ENCODE measurements around the gene NIPBL.

NIPBL gene

DNA sequence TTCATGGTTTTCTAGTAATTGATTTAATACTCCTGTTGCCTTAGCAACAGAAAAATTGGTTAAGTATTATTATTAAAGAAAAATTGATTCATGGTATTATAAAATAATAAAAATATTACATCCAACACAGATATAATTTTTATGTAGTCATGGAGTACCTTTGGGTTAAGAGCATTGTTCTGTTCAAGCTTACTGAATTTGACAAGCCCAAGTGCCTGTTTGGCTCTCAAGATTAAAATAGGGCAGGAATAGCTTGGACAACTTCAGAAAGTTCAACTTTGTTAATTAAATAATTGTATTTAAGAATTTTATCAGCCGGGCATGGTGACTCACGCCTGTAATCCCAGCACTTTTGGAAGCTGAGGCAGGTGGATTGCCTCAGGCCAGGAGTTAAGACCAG is 82.0 kb downstream of the NIPBL start:
- no peaks in the 10 kb centered on the region for H3K27me3 Mint-ChIP-seq (ENCODE audit: low read depth, poor library complexity)
- H3K9me3 Mint-ChIP-seq: no peaks in the 10 kb centered on the region
- peaks cover 56% of the 10 kb centered on the region for H3K36me3 Mint-ChIP-seq (ENCODE audit: low read depth)
- H3K4me3 Mint-ChIP-seq: no peak overlapping the region
- no peak for DNase-seq
- H3K27ac Mint-ChIP-seq: no peak overlapping the region
- TF ChIP-seq, protein P1, sequence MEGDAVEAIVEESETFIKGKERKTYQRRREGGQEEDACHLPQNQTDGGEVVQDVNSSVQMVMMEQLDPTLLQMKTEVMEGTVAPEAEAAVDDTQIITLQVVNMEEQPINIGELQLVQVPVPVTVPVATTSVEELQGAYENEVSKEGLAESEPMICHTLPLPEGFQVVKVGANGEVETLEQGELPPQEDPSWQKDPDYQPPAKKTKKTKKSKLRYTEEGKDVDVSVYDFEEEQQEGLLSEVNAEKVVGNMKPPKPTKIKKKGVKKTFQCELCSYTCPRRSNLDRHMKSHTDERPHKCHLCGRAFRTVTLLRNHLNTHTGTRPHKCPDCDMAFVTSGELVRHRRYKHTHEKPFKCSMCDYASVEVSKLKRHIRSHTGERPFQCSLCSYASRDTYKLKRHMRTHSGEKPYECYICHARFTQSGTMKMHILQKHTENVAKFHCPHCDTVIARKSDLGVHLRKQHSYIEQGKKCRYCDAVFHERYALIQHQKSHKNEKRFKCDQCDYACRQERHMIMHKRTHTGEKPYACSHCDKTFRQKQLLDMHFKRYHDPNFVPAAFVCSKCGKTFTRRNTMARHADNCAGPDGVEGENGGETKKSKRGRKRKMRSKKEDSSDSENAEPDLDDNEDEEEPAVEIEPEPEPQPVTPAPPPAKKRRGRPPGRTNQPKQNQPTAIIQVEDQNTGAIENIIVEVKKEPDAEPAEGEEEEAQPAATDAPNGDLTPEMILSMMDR (IDR thresholded peaks at IDR 0.05): no peak
- no peaks in the 10 kb centered on the region for H3K4me1 Mint-ChIP-seq

DNA sequence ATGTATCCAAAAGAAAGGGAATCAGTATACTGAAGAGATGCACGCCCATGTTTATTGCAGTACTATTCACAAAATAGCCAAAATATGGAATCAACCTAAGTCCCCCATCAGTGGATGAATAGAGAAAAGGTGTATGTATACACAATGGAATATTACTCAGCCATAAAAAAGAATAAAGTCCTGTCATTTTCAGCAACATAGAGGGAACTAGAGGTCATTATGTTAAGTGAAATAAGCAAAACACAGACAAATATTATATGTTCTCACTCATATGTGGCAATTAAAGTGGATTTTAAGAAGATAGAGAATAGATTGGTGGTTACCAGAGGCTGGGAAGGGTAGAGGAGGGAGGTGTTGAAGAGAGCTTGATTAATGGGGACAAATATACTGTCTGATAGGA is 88.6 kb downstream of the NIPBL start:
- TF ChIP-seq, protein P1 (IDR thresholded peaks at IDR 0.05): no peak
- no peaks in the 10 kb centered on the region for H3K27me3 Mint-ChIP-seq (ENCODE audit: low read depth, poor library complexity)

DNA sequence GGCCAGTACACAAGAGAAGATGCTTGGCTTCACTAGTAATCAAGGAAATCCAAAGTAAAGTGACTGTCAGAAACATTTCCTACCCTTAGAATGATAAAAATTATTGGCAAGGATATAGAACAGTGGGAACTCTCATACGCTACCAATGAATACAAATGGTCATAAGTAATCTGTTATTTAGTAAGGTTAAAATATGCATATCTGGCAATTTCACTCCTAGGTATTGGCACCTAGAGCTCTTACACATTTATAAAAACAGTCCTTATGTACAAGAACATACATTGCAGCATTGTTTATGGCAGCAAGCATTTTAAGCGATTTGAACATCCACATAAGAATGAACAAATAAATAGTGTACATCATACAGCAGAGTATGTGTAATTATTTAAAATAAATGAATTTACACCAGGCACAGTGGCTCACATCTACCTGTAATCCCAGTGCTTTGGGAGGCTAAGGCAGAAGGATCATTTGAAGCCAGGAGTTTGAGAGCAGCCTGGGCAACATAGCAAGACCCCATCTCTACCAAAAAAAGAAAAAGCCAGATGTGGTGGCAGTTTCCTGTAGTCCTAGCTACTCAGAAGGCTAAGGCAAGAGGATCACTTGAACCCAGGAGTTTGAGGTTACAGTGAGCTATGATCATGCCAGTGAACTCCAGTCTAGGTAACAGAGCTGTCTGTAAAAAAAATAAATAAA is 93.3 kb downstream of the NIPBL start:
- Mint-ChIP-seq H3K36me3 (ENCODE audit: low read depth) (peaks cover 70% of the 10 kb centered on the region), H3K9me3 (no peaks in the 10 kb centered on the region), H3K4me3 (no peak overlapping the region), H3K4me1 (no peaks in the 10 kb centered on the region), H3K27ac (no peak overlapping the region), H3K27me3 (ENCODE audit: low read depth, poor library complexity) (no peaks in the 10 kb centered on the region)
- TF ChIP-seq, protein P1 (IDR thresholded peaks at IDR 0.05): no peak
- DNase-seq: no peak

More for the DNA sequence above, 88.6 kb downstream of the NIPBL start:
- Mint-ChIP-seq H3K9me3 (no peaks in the 10 kb centered on the region), H3K4me3 (no peak overlapping the region), H3K36me3 (ENCODE audit: low read depth) (peaks cover 66% of the 10 kb centered on the region), H3K4me1 (no peaks in the 10 kb centered on the region), H3K27ac (no peak overlapping the region)
- no peak for DNase-seq

DNA sequence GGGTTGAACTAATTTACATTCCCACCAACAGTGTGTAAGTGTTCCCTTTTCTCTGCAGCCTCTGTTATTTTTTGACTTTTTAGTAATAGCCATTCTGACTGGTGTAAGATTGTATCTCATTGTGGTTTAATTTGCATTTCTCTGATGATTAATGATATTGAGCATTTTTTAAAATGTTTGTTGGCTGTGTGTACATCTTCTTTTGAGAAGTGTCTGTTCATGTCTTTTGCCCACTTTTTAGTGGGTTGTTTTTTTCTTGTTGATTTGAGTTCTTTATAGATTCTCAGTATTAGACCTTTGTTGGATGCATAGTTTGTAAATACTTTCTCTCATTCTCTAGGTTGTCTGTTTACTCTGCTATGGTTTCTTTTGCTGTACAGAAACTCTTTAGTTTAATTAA is 101.6 kb downstream of the NIPBL start:
- H3K27me3 Mint-ChIP-seq (ENCODE audit: low read depth, poor library complexity): no peaks in the 10 kb centered on the region
- H3K36me3 Mint-ChIP-seq (ENCODE audit: low read depth): peaks cover 58% of the 10 kb centered on the region
- TF ChIP-seq, protein P1 (IDR thresholded peaks at IDR 0.05): no peak
- H3K4me3 Mint-ChIP-seq: no peak overlapping the region
- no peak overlapping the region for H3K27ac Mint-ChIP-seq
- no peaks in the 10 kb centered on the region for H3K4me1 Mint-ChIP-seq
- DNase-seq: no peak
- H3K9me3 Mint-ChIP-seq: peaks cover 28% of the 10 kb centered on the region

DNA sequence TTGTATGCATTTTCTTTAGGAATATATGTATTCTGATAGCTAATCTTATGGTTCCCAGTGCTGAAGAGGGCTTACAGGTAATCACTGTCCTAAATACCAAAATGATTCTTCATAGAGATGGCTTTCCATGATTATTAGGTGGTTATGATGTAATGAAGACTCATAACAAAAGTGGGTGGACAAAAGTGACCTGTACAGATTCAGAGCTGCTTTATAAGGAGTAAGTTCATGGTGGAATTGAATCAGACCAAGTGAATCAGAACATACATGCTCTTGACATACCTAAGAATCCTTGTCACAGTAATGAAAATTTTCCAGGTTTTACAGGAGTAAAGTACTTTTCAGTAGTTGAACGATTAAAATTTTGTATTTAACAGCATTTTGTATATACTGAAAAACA is 105.6 kb downstream of the NIPBL start:
- H3K4me1 Mint-ChIP-seq: no peaks in the 10 kb centered on the region
- peaks cover 58% of the 10 kb centered on the region for H3K36me3 Mint-ChIP-seq (ENCODE audit: low read depth)
- DNase-seq: no peak
- TF ChIP-seq, protein P1 (IDR thresholded peaks at IDR 0.05): no peak
- H3K27ac Mint-ChIP-seq: no peak overlapping the region
- H3K27me3 Mint-ChIP-seq (ENCODE audit: low read depth, poor library complexity): no peaks in the 10 kb centered on the region
- H3K4me3 Mint-ChIP-seq: no peak overlapping the region
- H3K9me3 Mint-ChIP-seq: peaks cover 22% of the 10 kb centered on the region

DNA sequence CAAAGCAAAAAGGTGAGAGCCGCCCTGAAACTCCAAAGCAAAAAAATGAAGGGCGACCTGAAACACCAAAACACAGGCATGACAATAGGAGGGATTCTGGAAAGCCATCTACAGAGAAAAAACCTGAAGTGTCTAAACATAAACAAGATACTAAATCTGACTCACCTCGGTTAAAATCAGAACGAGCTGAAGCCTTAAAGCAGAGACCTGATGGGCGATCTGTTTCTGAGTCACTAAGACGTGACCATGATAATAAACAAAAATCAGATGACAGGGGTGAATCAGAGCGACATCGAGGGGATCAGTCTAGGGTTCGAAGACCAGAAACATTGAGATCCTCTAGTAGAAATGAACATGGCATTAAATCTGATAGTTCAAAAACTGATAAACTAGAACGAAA is 108.8 kb downstream of the NIPBL start:
- H3K27me3 Mint-ChIP-seq (ENCODE audit: low read depth, poor library complexity): no peaks in the 10 kb centered on the region
- H3K9me3 Mint-ChIP-seq: no peaks in the 10 kb centered on the region
- no peak overlapping the region for H3K27ac Mint-ChIP-seq

More for the DNA sequence above, 108.8 kb downstream of the NIPBL start:
- no peak overlapping the region for H3K4me3 Mint-ChIP-seq
- H3K36me3 Mint-ChIP-seq (ENCODE audit: low read depth): peaks cover 30% of the 10 kb centered on the region
- no peaks in the 10 kb centered on the region for H3K4me1 Mint-ChIP-seq
- DNase-seq: no peak
- TF ChIP-seq, protein P1 (IDR thresholded peaks at IDR 0.05): no peak
